Smooth muscle cell (in vitro differentiated cells): ENCODE data around the gene FBLN5. TPM values are rescaled to one million over a fixed set of nuclear protein-coding genes. Genes with fewer than 3 reads are reported as not detected.

ENCODE experiments used
- DNase-seq: peaks from one replicate; lab custom pipeline; 2025; ENCODE audit not compliant: unreplicated experiment; lab: John Stamatoyannopoulos, UW
- H2AFZ ChIP-seq: fragments of 200-600 bp; sonication (generic); 2 replicates; pipeline ENCODE4 v1.6.0; 2016; ENCODE audit warnings: antibody characterized with exemption, low read depth, mild to moderate bottlenecking
- H3F3A ChIP-seq: fragments of 200-600 bp; sonication (generic); 2 replicates; pipeline ENCODE4 v1.6.0; 2017; ENCODE audit warnings: antibody characterized with exemption, low read depth
- H3K27ac ChIP-seq: fragments of 200-600 bp; sonication (generic); 2 replicates; pipeline ENCODE4 v1.5.1; 2016; ENCODE audit warnings: low read depth, mild to moderate bottlenecking
- H3K27me3 ChIP-seq: fragments of 200-600 bp; sonication (generic); 2 replicates; pipeline ENCODE4 v1.6.1; 2016; ENCODE audit warnings: low read depth, mild to moderate bottlenecking
- H3K36me3 ChIP-seq: fragments of 200-600 bp; sonication (generic); 2 replicates; pipeline ENCODE4 v1.5.1; 2016; ENCODE audit warnings: low read depth
- H3K4me1 ChIP-seq: fragments of 200-600 bp; sonication (generic); 2 replicates; pipeline ENCODE4 v1.5.1; 2016; ENCODE audit warnings: low read depth
- H3K4me2 ChIP-seq: fragments of 200-600 bp; sonication (generic); 2 replicates; pipeline ENCODE4 v1.6.0; 2016; ENCODE audit warnings: mild to moderate bottlenecking
- H3K4me3 ChIP-seq: fragments of 200-600 bp; sonication (generic); 2 replicates; pipeline ENCODE4 v1.5.1; 2016; ENCODE audit warnings: mild to moderate bottlenecking
- H3K79me2 ChIP-seq: fragments of 200-600 bp; sonication (generic); 2 replicates; pipeline ENCODE4 v1.6.0; 2016; ENCODE audit warnings: low read depth, mild to moderate bottlenecking
- H3K9ac ChIP-seq: fragments of 200-600 bp; sonication (generic); 2 replicates; pipeline ENCODE4 v1.6.0; 2016; ENCODE audit warnings: low read depth
- H3K9me3 ChIP-seq: fragments of 200-600 bp; sonication (generic); replicated peaks from 2 replicates; pipeline ENCODE4 v1.5.1; 2016; ENCODE audit warnings: low read depth
- H4K20me1 ChIP-seq: fragments of 200-600 bp; sonication (generic); 2 replicates; pipeline ENCODE4 v1.6.0; 2016; ENCODE audit warnings: low read depth
- WGBS: methylation state at CpG from one replicate; pipeline ENCODE4 v1.1.7; 2016; ENCODE audit warnings: low lambda C conversion rate; 5-methylcytosine and 5-hydroxymethylcytosine counted together
- polyA plus RNA-seq: library from polyadenylated mRNA; unstranded; fragments of >200 nt; fragmentation: Nextera tagmentation; extraction: Ambion mirVana; gene quantifications from 2 replicates; pipeline ENCODE4 v1.2.1, GENCODE V29; 2016
- total RNA-seq: library from RNA; depleted of rRNA; stranded (reverse); fragments of >200 nt; gene quantifications from 2 replicates; pipeline ENCODE4 v1.2.3, GENCODE V29; 2014
- TF ChIP-seq, protein P1 (sequence below): fragments of 200-600 bp; sonication (generic); IDR thresholded peaks from 2 replicates; pipeline ENCODE4 v1.5.1; 2017; ENCODE audit warnings: borderline replicate concordance, mild to moderate bottlenecking, antibody characterized with exemption; ENCODE audit not compliant: insufficient read depth, poor library complexity, severe bottlenecking

The FBLN5 gene
- total and polyA plus RNA-seq, 2 experiments from 2014 or later, result 109 to 154 TPM

GRCh38 chr14:91961297-91962220, 14.1 kb upstream of the FBLN5 start:
- no peaks in the 10 kb centered on the region for H4K20me1 ChIP-seq
- no peak overlapping the region for H2AFZ ChIP-seq
- H3K4me2 ChIP-seq, result no peak overlapping the region
- peak overlapping the region; percentile 54 for H3K27ac ChIP-seq
- H3K9ac ChIP-seq, result no peak overlapping the region
- H3K4me1 ChIP-seq, result peaks cover 3% of the 10 kb centered on the region
- H3K4me3 ChIP-seq, result no peak overlapping the region
- no peaks in the 10 kb centered on the region for H3K79me2 ChIP-seq
- no peaks in the 10 kb centered on the region for H3K27me3 ChIP-seq
- no peak for DNase-seq
- WGBS, result 56% methylated on average over 14 of the region's 14 CpGs
- H3K36me3 ChIP-seq, result no peaks in the 10 kb centered on the region
- peaks cover 11% of the 10 kb centered on the region for H3F3A ChIP-seq
- TF ChIP-seq, protein P1, sequence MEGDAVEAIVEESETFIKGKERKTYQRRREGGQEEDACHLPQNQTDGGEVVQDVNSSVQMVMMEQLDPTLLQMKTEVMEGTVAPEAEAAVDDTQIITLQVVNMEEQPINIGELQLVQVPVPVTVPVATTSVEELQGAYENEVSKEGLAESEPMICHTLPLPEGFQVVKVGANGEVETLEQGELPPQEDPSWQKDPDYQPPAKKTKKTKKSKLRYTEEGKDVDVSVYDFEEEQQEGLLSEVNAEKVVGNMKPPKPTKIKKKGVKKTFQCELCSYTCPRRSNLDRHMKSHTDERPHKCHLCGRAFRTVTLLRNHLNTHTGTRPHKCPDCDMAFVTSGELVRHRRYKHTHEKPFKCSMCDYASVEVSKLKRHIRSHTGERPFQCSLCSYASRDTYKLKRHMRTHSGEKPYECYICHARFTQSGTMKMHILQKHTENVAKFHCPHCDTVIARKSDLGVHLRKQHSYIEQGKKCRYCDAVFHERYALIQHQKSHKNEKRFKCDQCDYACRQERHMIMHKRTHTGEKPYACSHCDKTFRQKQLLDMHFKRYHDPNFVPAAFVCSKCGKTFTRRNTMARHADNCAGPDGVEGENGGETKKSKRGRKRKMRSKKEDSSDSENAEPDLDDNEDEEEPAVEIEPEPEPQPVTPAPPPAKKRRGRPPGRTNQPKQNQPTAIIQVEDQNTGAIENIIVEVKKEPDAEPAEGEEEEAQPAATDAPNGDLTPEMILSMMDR, result no peak
- no peaks in the 10 kb centered on the region for H3K9me3 ChIP-seq

DNA sequence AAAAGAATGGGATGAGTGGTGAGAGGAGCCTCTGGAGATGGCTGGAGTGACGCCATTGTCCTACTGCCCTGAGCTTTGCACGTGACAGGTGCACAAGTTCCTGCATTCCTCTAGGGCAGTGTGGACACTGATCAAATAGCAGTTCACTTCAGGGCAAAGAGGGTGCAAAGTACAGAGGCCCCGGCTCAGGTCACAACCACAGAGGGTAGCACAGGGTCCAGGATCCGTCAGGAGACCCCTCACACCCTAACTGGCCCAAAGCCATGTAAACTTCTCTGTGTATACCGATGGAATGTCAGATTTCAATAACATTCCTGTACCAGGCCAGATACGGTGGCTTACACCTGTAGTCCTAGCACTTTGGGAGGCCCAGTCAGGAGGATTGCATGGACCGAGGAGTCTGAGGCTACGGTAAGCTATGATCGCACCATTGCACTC, 10.4 kb upstream of the FBLN5 start:
- H3K36me3 ChIP-seq, result no peaks in the 10 kb centered on the region
- no peak overlapping the region for H3K4me3 ChIP-seq
- H3F3A ChIP-seq, result peaks cover 4% of the 10 kb centered on the region
- H3K27me3 ChIP-seq, result no peaks in the 10 kb centered on the region
- WGBS, result 96% methylated on average over 9 of the region's 9 CpGs
- H3K4me2 ChIP-seq, result no peak overlapping the region
- no peaks in the 10 kb centered on the region for H3K79me2 ChIP-seq
- TF ChIP-seq, protein P1, result no peak
- DNase-seq, result no peak
- no peak overlapping the region for H3K27ac ChIP-seq
- no peaks in the 10 kb centered on the region for H3K9me3 ChIP-seq
- no peak overlapping the region for H2AFZ ChIP-seq
- H4K20me1 ChIP-seq, result no peaks in the 10 kb centered on the region
- H3K4me1 ChIP-seq, result no peaks in the 10 kb centered on the region
- no peak overlapping the region for H3K9ac ChIP-seq

- WGBS, result 76% methylated on average over 5 of the region's 5 CpGs
- H3K9ac ChIP-seq, result no peak overlapping the region
- H3K4me3 ChIP-seq, result no peak overlapping the region
- no peak overlapping the region for H3K27ac ChIP-seq
- H2AFZ ChIP-seq, result no peak overlapping the region
- no peaks in the 10 kb centered on the region for H3K36me3 ChIP-seq
- H3K27me3 ChIP-seq, result no peaks in the 10 kb centered on the region
- TF ChIP-seq, protein P1, result no peak
- no peaks in the 10 kb centered on the region for H3K79me2 ChIP-seq
- H4K20me1 ChIP-seq, result no peaks in the 10 kb centered on the region
- no peak overlapping the region for H3K4me2 ChIP-seq
- H3K9me3 ChIP-seq, result no peaks in the 10 kb centered on the region
- no peaks in the 10 kb centered on the region for H3K4me1 ChIP-seq
- peaks cover 2% of the 10 kb centered on the region for H3F3A ChIP-seq
- DNase-seq, result no peak
Measured at GRCh38 chr14:91956616-91957015, 9.1 kb upstream of the FBLN5 start.
